ENCODE measurements around the gene CCND1. TPM values are rescaled to one million over a fixed set of nuclear protein-coding genes. Genes with fewer than 3 reads are reported as not detected.

The CCND1 gene
- total RNA-seq, 1 donor from 2014 or later, result 10.5 TPM

DNA sequence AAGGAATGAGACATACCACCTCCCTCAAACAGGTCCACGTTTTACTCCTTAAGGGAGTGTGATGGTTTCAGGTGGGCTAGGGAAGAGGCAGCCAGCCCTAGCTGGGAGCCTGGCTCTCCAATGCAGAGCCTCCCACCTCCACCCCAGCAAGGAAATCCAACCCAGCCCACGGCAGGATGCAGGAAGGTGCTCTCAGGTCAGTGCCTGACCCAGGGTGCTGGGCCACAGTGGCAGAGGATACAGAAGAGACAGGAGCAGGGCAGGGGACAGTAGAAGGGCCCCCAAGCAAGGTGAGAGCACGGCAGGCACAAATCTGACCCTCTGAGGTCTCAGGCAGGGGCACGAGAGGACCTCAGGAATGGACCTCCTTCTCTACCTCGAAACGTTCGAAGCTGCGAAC, 26.9 kb upstream of the CCND1 start:
- H3K27me3 Mint-ChIP-seq, result peaks cover 34% of the 10 kb centered on the region
- no peaks in the 10 kb centered on the region for H3K36me3 Mint-ChIP-seq (ENCODE audit: low read depth)
- ChIA-PET CTCF (no interaction called here), POLR2A (no interaction called here)
- H3K9me3 Mint-ChIP-seq, result no peaks in the 10 kb centered on the region
- H3K4me1 Mint-ChIP-seq, result no peaks in the 10 kb centered on the region
- TF ChIP-seq, protein P1, sequence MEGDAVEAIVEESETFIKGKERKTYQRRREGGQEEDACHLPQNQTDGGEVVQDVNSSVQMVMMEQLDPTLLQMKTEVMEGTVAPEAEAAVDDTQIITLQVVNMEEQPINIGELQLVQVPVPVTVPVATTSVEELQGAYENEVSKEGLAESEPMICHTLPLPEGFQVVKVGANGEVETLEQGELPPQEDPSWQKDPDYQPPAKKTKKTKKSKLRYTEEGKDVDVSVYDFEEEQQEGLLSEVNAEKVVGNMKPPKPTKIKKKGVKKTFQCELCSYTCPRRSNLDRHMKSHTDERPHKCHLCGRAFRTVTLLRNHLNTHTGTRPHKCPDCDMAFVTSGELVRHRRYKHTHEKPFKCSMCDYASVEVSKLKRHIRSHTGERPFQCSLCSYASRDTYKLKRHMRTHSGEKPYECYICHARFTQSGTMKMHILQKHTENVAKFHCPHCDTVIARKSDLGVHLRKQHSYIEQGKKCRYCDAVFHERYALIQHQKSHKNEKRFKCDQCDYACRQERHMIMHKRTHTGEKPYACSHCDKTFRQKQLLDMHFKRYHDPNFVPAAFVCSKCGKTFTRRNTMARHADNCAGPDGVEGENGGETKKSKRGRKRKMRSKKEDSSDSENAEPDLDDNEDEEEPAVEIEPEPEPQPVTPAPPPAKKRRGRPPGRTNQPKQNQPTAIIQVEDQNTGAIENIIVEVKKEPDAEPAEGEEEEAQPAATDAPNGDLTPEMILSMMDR (IDR thresholded peaks at IDR 0.05), result no peak
- no peak for ATAC-seq (ENCODE audit: low read depth)
- no peak for DNase-seq
- intact Hi-C loops (cut with micrococcal nuclease), result no loop called here
- no peak overlapping the region for H3K4me3 Mint-ChIP-seq
- no peak overlapping the region for H3K27ac Mint-ChIP-seq

DNA sequence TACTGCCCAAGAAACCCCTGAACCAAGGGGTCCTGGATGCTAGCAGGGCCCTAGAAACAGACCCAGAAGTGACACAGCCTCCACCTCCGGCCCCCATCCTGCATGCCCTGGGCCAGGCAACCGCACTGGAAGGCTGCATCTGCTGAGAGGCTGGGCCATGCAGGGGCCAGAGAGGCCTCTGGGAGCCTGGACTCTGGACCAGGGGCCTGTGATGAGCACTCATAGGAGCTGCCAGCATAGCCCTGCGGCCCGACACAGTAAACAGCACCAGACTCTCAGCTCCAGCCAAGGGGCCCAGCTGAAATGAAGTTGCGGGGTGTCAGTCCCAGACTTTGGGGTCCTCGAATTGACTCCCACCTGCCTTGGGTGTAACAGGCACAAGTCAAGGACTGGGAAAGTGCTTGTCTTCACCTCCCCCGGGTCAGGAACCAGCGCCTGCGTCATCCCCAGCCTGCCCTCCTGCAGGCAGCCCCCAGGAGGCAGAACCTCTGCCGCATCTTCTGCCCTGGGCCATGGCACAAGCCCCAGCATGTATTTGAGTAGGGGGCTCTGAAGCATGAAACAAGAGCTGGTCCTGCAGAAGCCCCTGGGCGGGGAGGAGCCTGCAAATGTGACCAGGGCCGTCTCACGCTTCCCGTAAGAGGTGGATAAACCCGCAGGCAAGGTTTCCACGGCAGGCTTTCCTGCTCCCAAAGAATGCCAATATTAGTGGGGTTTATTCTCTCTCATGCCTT, 25.2 kb upstream of the CCND1 start:
- no peak overlapping the region for H3K4me3 Mint-ChIP-seq
- ATAC-seq (ENCODE audit: low read depth) (no peak), DNase-seq (no peak)
- TF ChIP-seq, protein P1 (IDR thresholded peaks at IDR 0.05), result no peak
- H3K27ac Mint-ChIP-seq, result no peak overlapping the region
- H3K36me3 Mint-ChIP-seq (ENCODE audit: low read depth), result no peaks in the 10 kb centered on the region
- no peaks in the 10 kb centered on the region for H3K4me1 Mint-ChIP-seq
- H3K27me3 Mint-ChIP-seq, result peaks cover 34% of the 10 kb centered on the region
- ChIA-PET CTCF (no interaction called here), POLR2A (no interaction called here)
- no peaks in the 10 kb centered on the region for H3K9me3 Mint-ChIP-seq
- intact Hi-C loops (cut with micrococcal nuclease), result no loop called here

DNA sequence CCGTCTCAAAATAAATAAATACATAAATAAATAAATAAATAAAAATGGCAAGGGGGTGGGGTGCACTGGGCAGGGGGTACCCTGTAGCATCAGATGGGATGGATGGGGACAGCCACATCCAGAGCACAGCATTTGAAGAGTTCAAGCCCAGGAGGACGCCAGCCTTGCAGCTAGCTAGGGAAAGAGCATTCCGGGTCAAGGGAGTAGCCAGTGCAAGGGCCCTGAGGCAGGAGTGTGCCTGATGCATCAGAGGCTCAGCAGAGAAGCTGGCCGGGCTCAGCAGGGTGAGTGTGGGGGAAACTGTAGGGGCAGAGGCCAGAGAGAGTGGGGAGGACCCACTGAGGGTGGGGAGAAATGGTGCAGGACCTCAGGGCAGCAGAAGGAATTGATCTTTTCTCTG, 23.7 kb upstream of the CCND1 start:
- H3K4me3 Mint-ChIP-seq, result no peak overlapping the region
- DNase-seq (no peak), ATAC-seq (ENCODE audit: low read depth) (no peak)
- ChIA-PET CTCF (no interaction called here), POLR2A (no interaction called here)
- H3K36me3 Mint-ChIP-seq (ENCODE audit: low read depth), result no peaks in the 10 kb centered on the region
- H3K4me1 Mint-ChIP-seq, result no peaks in the 10 kb centered on the region
- peaks cover 35% of the 10 kb centered on the region for H3K27me3 Mint-ChIP-seq
- TF ChIP-seq, protein P1 (IDR thresholded peaks at IDR 0.05), result no peak
- H3K27ac Mint-ChIP-seq, result no peak overlapping the region
- intact Hi-C loops (cut with micrococcal nuclease), result no loop called here
- H3K9me3 Mint-ChIP-seq, result no peaks in the 10 kb centered on the region

DNA sequence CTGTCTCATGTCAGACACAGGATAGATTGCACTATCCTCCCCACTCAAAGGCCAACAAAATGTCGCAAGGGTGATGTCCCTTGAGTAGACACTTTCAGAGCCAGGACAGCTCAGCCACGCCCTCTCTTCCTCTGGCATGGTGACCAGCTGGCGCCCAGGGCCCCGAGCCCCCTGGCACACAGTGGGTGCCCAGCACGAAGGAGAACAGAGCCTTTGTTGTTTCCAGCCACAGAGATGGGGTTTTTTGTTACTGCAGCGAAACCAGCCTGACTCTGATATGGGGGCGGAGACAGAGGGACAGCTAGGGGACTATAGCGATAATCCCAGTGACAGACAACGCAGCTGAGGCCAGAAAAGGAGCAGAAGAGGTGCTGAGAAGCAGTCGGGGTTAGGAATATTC, 23.3 kb upstream of the CCND1 start:
- CTCF ChIA-PET, result no interaction called here
- POLR2A ChIA-PET, result no interaction called here

DNA sequence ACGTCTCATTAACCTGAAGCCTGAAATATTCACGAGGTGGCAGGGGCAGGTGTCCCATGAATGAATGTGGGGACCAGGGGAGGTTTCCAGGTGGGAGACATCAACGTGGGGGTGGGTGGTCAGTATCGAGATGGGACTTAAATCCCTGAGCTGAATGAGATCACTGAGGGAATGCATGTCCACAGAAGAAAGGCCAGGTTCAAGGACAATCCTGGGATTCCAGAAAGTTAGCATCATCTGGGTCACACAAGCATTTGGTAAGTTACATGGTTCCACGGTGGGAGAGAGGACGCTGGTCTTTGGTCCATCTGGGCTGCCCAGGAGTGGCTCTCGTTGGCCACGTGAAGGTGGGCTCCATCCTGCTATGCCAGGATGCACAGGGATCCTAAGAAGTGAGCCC, 22.7 kb upstream of the CCND1 start:
- TF ChIP-seq, protein P1 (IDR thresholded peaks at IDR 0.05), result no peak
- DNase-seq, result no peak
- Mint-ChIP-seq H3K4me1 (no peaks in the 10 kb centered on the region), H3K4me3 (no peak overlapping the region), H3K27ac (no peak overlapping the region), H3K9me3 (no peaks in the 10 kb centered on the region), H3K36me3 (ENCODE audit: low read depth) (no peaks in the 10 kb centered on the region), H3K27me3 (peaks cover 32% of the 10 kb centered on the region)
- CTCF ChIA-PET, result no interaction called here
- POLR2A ChIA-PET, result no interaction called here
- no peak for ATAC-seq (ENCODE audit: low read depth)
- intact Hi-C loops (cut with micrococcal nuclease), result no loop called here

More for the DNA sequence above, 23.3 kb upstream of the CCND1 start:
- Mint-ChIP-seq H3K27ac (no peak overlapping the region), H3K9me3 (no peaks in the 10 kb centered on the region), H3K4me1 (no peaks in the 10 kb centered on the region), H3K36me3 (ENCODE audit: low read depth) (no peaks in the 10 kb centered on the region), H3K27me3 (peaks cover 32% of the 10 kb centered on the region), H3K4me3 (no peak overlapping the region)
- intact Hi-C loops (cut with micrococcal nuclease), result no loop called here
- ATAC-seq (ENCODE audit: low read depth), result no peak
- no peak for DNase-seq
- TF ChIP-seq, protein P1 (IDR thresholded peaks at IDR 0.05), result no peak

All from activated B cell treated with CpG ODN at 0.5 μM for 24 hours (primary cell).